ENCODE results near the gene SCUBE1. TPM values are rescaled to one million over a fixed set of nuclear protein-coding genes. Genes with fewer than 3 reads are reported as not detected.
A peak's percentile ranks its signal among the peaks of the same experiment; 100 is the strongest.

The SCUBE1 gene
- total and polyA plus RNA-seq, 4 experiments from 2014 or later, result not detected

GRCh38 chr22:43226377-43227238 is 116.6 kb downstream of the SCUBE1 start:
- Histone ChIP-seq H3K27me3 (ENCODE audit: insufficient read depth, low read length) (no peaks in the 10 kb centered on the region), H3K36me3 (ENCODE audit: insufficient read depth, low read length) (no peaks in the 10 kb centered on the region), H3K9me3 (ENCODE audit: control insufficient read depth in 1 of 2, low read length in 2 of 2) (no peaks in the 10 kb centered on the region), H3K27ac (ENCODE audit: low read depth, low read length) (no peak overlapping the region), H3K4me1 (ENCODE audit: insufficient read depth, low read length) (no peaks in the 10 kb centered on the region), H3K4me3 (ENCODE audit: low read length in 2 of 2) (no peak overlapping the region)
- intact Hi-C loops (cut with micrococcal nuclease), result no loop called here
- Mint-ChIP-seq H3K9me3 (peaks cover 0 to 1% (median 0%) of the 10 kb centered on the region in 8 donors), H3K36me3 (no peaks in the 10 kb centered on the region), H3K27me3 (peaks cover 3 to 8% of the 10 kb centered on the region in 2 donors), H3K27ac (no peak overlapping the region), H3K4me1 (peaks cover 2 to 5% (median 4%) of the 10 kb centered on the region in 4 donors), H3K4me3 (no peak overlapping the region)
- DNase-seq, result no peak
- CTCF ChIA-PET (ENCODE audit: partially characterized antibody), result interaction anchor here (3.6 kb wide), 1 partner anchor 120 kb away, joined by 13 read pairs; no protein-coding TSS in a partner anchor
- POLR2A ChIA-PET (ENCODE audit: partially characterized antibody), result no interaction called here

GRCh38 chr22:43225609-43226008 is 117.6 kb downstream of the SCUBE1 start:
- intact Hi-C loops (cut with micrococcal nuclease), result no loop called here
- CTCF ChIA-PET (ENCODE audit: partially characterized antibody), result interaction anchor here (3.6 kb wide), 1 partner anchor 121 kb away, joined by 13 read pairs; no protein-coding TSS in a partner anchor
- Histone ChIP-seq H3K27ac (ENCODE audit: low read depth, low read length) (no peak overlapping the region), H3K9me3 (ENCODE audit: control insufficient read depth in 1 of 2, low read length in 2 of 2) (no peaks in the 10 kb centered on the region), H3K36me3 (ENCODE audit: insufficient read depth, low read length) (no peaks in the 10 kb centered on the region), H3K27me3 (ENCODE audit: insufficient read depth, low read length) (no peaks in the 10 kb centered on the region), H3K4me1 (ENCODE audit: insufficient read depth, low read length) (no peaks in the 10 kb centered on the region), H3K4me3 (ENCODE audit: low read length in 2 of 2) (no peak overlapping the region)
- no peak for DNase-seq
- Mint-ChIP-seq H3K27me3 (peaks cover 0 to 4% of the 10 kb centered on the region in 2 donors), H3K4me3 (no peak overlapping the region), H3K27ac (peak overlapping the region in 1 of 7 donors; percentile 43), H3K4me1 (no peaks in the 10 kb centered on the region), H3K36me3 (no peaks in the 10 kb centered on the region), H3K9me3 (peaks cover 0 to 1% (median 0%) of the 10 kb centered on the region in 8 donors)
- POLR2A ChIA-PET (ENCODE audit: partially characterized antibody), result no interaction called here

DNA sequence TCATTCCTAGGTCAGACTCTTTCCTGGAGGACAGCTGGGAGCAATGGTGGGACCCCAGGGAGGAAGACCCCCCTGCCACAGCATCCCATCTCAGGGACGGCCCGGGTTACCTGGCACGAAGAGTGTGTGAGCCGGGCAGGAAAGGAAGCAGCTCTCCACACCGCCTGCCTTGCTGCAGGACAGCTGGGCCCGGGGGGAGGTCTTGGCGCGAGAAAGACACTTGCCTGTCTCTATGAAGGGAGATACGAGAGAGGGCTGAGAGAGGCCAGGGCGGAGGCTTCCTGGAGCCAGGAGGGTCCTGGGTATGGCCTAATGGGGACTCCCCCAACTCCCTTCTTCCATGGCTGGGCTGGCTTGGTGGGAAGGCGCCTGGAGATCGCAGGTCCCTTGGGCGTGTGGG is 120.2 kb downstream of the SCUBE1 start:
- CTCF ChIA-PET (ENCODE audit: partially characterized antibody), result no interaction called here
- H3K4me1 ChIP-seq (ENCODE audit: insufficient read depth, low read length), result no peaks in the 10 kb centered on the region
- POLR2A ChIA-PET (ENCODE audit: partially characterized antibody), result no interaction called here
- DNase-seq, result no peak
- no peaks in the 10 kb centered on the region for H3K36me3 ChIP-seq (ENCODE audit: insufficient read depth, low read length)
- Mint-ChIP-seq H3K27ac (no peak overlapping the region), H3K4me3 (no peak overlapping the region), H3K4me1 (no peaks in the 10 kb centered on the region), H3K27me3 (peaks cover 0 to 4% of the 10 kb centered on the region in 2 donors), H3K36me3 (no peaks in the 10 kb centered on the region), H3K9me3 (no peaks in the 10 kb centered on the region)
- intact Hi-C loops (cut with micrococcal nuclease), result no loop called here
- H3K9me3 ChIP-seq (ENCODE audit: control insufficient read depth in 1 of 2, low read length in 2 of 2), result no peaks in the 10 kb centered on the region
- no peak overlapping the region for H3K4me3 ChIP-seq (ENCODE audit: low read length in 2 of 2)
- no peaks in the 10 kb centered on the region for H3K27me3 ChIP-seq (ENCODE audit: insufficient read depth, low read length)
- no peak overlapping the region for H3K27ac ChIP-seq (ENCODE audit: low read depth, low read length)

DNA sequence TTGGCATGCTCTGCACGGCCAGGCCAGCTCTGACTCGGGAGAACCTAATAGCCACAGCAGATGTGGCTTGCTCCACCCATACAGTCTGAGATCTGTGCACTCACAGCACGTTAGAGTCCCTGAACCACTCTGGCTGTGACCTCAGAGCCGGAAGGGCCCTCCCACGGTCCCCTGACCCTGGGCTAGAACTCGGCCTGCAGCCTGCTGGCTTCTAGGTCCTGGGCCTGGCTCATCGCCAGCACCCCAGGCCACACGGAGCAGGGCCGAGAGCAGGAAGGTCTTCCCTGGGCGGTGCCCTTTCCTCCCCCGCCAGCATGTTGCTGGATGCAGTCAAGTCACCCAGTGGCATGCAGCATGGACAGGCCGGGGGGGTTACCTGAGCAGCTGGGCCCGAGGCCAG is 120.9 kb downstream of the SCUBE1 start:
- CTCF ChIA-PET (ENCODE audit: partially characterized antibody), result no interaction called here
- intact Hi-C loops (cut with micrococcal nuclease), result no loop called here
- Histone ChIP-seq H3K4me3 (ENCODE audit: low read length in 2 of 2) (no peak overlapping the region), H3K36me3 (ENCODE audit: insufficient read depth, low read length) (no peaks in the 10 kb centered on the region), H3K4me1 (ENCODE audit: insufficient read depth, low read length) (no peaks in the 10 kb centered on the region), H3K27me3 (ENCODE audit: insufficient read depth, low read length) (no peaks in the 10 kb centered on the region), H3K27ac (ENCODE audit: low read depth, low read length) (no peak overlapping the region), H3K9me3 (ENCODE audit: control insufficient read depth in 1 of 2, low read length in 2 of 2) (no peaks in the 10 kb centered on the region)
- Mint-ChIP-seq H3K9me3 (no peaks in the 10 kb centered on the region), H3K4me3 (no peak overlapping the region), H3K36me3 (no peaks in the 10 kb centered on the region), H3K4me1 (no peaks in the 10 kb centered on the region), H3K27me3 (peaks cover 0 to 4% of the 10 kb centered on the region in 2 donors), H3K27ac (no peak overlapping the region)
- POLR2A ChIA-PET (ENCODE audit: partially characterized antibody), result no interaction called here
- DNase-seq, result no peak

DNA sequence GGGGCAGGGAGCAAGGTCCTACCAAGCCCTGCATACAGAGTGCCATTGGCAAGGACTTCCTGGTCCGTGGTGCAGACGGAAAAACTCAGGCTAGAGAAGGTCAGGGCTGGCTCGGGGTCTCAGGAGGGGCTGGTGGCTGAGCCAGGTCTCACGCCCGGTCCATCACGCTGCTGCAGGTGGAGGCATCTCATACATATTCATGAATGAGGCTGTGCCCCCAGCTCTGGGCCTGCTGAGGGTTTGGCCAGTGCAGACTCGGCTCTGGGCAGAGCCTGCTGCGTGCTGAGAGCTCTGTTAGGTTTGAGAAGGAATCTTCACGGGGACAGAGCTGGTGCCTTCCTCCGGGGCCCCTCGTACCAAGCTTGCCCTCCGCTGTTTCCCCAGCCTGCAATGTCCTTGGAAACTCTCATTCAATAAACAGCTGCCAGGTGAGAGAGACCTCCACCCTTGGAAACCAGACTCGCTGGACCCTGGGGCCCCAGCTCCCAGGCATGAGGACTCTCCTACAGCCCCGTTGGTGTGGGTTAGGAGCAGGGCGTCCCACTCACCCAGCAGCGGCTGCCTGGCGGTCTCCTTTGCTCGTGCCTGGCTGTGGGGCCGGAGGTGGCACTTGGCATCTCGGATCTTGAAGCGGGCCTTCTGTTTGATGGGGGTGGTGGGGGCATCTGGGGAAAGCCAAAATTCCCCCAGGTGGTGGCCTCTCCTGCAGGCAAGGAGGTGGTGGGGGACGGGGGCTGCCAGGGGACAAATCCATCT is 122.4 kb downstream of the SCUBE1 start:
- Histone ChIP-seq H3K4me3 (ENCODE audit: low read length in 2 of 2) (no peak overlapping the region), H3K4me1 (ENCODE audit: insufficient read depth, low read length) (no peaks in the 10 kb centered on the region), H3K36me3 (ENCODE audit: insufficient read depth, low read length) (no peaks in the 10 kb centered on the region), H3K27ac (ENCODE audit: low read depth, low read length) (no peak overlapping the region), H3K9me3 (ENCODE audit: control insufficient read depth in 1 of 2, low read length in 2 of 2) (no peaks in the 10 kb centered on the region), H3K27me3 (ENCODE audit: insufficient read depth, low read length) (no peaks in the 10 kb centered on the region)
- POLR2A ChIA-PET (ENCODE audit: partially characterized antibody), result no interaction called here
- Mint-ChIP-seq H3K4me3 (no peak overlapping the region), H3K9me3 (no peaks in the 10 kb centered on the region), H3K4me1 (no peaks in the 10 kb centered on the region), H3K27me3 (peaks cover 0 to under 1% of the 10 kb centered on the region in 2 donors), H3K36me3 (no peaks in the 10 kb centered on the region), H3K27ac (no peak overlapping the region)
- no peak for DNase-seq
- intact Hi-C loops (cut with micrococcal nuclease), result no loop called here
- CTCF ChIA-PET (ENCODE audit: partially characterized antibody), result interaction anchor here (1.3 to 1.7 kb wide), 2 partner anchors 11 to 125 kb away, joined by 4 read pairs; no protein-coding TSS in a partner anchor

DNA sequence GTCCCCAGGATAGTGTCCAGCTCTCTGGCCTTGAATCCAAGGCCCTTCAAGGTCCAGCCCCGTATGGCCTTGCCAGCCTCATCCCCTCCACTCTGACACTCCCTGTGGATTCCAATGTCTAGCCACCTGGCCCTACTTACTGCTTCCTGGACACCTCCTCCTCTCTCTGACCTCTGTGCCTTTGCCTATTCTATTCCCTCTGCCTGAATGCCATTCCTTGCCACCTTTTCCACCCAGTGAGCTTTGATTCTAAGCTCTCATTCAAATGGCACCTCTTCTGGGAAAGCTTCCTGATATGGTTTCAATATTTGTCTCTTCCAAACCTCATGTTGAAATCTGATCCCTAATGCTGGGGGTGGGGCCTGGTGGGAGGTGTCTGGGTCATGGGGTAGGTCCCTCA is 124.4 kb downstream of the SCUBE1 start:
- H3K4me1 Mint-ChIP-seq, result no peaks in the 10 kb centered on the region
- no peak overlapping the region for H3K4me3 Mint-ChIP-seq
- no peaks in the 10 kb centered on the region for H3K9me3 Mint-ChIP-seq
- Histone ChIP-seq H3K27me3 (ENCODE audit: insufficient read depth, low read length) (no peaks in the 10 kb centered on the region), H3K4me1 (ENCODE audit: insufficient read depth, low read length) (no peaks in the 10 kb centered on the region), H3K27ac (ENCODE audit: low read depth, low read length) (no peak overlapping the region), H3K9me3 (ENCODE audit: control insufficient read depth in 1 of 2, low read length in 2 of 2) (no peaks in the 10 kb centered on the region), H3K36me3 (ENCODE audit: insufficient read depth, low read length) (no peaks in the 10 kb centered on the region), H3K4me3 (ENCODE audit: low read length in 2 of 2) (no peak overlapping the region)
- ChIA-PET POLR2A (ENCODE audit: partially characterized antibody) (no interaction called here), CTCF (ENCODE audit: partially characterized antibody) (interaction anchor here (1.8 kb wide), 1 partner anchor 13 kb away, joined by 5 read pairs; no protein-coding TSS in a partner anchor)
- intact Hi-C loops (cut with micrococcal nuclease), result no loop called here
- DNase-seq, result no peak
- H3K27me3 Mint-ChIP-seq, result no peaks in the 10 kb centered on the region
- no peaks in the 10 kb centered on the region for H3K36me3 Mint-ChIP-seq
- H3K27ac Mint-ChIP-seq, result no peak overlapping the region

DNA sequence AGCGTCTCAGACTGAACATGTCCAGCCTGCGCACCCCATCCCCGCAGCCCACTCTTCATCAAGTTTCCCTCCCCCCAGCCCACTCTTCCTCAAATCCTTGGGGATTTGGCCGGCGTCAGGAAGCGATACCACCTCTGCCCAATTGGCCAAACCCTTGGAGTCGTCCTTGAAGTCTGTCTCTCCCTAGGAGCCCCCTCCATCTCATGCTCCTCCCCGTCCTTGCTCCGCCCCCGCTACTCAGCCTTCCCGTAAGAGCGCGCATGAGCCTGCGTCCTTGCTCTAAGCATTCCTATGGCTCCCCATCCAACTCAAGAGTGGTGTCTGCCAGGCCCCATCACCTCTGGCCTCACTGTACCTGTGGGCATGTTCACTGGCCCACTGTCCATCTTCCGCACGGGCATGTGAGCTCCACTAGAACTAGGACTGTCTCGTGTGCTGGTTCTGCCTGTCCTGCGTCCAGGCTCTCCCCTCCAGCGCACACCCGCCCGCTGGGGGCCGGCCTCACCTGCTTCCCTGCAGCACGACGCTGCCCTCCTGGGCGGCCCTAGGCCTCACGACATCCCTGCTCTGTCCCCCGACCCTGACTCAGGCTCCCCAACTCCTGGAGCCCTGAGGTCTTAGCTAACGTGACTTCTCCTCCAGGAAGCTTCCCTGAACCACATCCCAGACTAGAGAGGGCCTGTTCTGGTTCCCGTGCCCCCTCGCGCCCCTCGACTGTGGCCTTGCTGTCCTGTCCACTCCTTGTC is 125.7 kb downstream of the SCUBE1 start:
- Mint-ChIP-seq H3K27ac (peak overlapping the region in 1 of 7 donors; percentile 51), H3K4me1 (no peaks in the 10 kb centered on the region)
- H3K9me3 ChIP-seq (ENCODE audit: control insufficient read depth in 1 of 2, low read length in 2 of 2), result no peaks in the 10 kb centered on the region

More for the DNA sequence above, 125.7 kb downstream of the SCUBE1 start:
- intact Hi-C loops (cut with micrococcal nuclease), result no loop called here
- ChIA-PET CTCF (ENCODE audit: partially characterized antibody) (no interaction called here), POLR2A (ENCODE audit: partially characterized antibody) (no interaction called here)
- no peaks in the 10 kb centered on the region for H3K36me3 ChIP-seq (ENCODE audit: insufficient read depth, low read length)
- DNase-seq, result no peak
- H3K27me3 ChIP-seq (ENCODE audit: insufficient read depth, low read length), result no peaks in the 10 kb centered on the region
- no peak overlapping the region for H3K4me3 ChIP-seq (ENCODE audit: low read length in 2 of 2)
- Mint-ChIP-seq H3K27me3 (no peaks in the 10 kb centered on the region), H3K4me3 (no peak overlapping the region), H3K36me3 (no peaks in the 10 kb centered on the region), H3K9me3 (no peaks in the 10 kb centered on the region)
- no peaks in the 10 kb centered on the region for H3K4me1 ChIP-seq (ENCODE audit: insufficient read depth, low read length)
- no peak overlapping the region for H3K27ac ChIP-seq (ENCODE audit: low read depth, low read length)

Data from CD4-positive, alpha-beta memory T cell (primary cell).